Gastroesophageal sphincter (tissue), 4 donors: ENCODE measurements around the gene MAB21L4. TPM values are rescaled to one million over a fixed set of nuclear protein-coding genes. Genes with fewer than 3 reads are reported as not detected.

Experiments
- ATAC-seq: fragments of 150-250 bp; one replicate; pipeline ENCODE4 v1.9.1; 2016; ENCODE audit warnings: mild to moderate bottlenecking, moderate library complexity
- H3K27ac ChIP-seq, 4 donors: fragments of 200-600 bp; sonication (generic) in 3 of 4; 1 replicate in 3 of 4; 2 replicates in 1 of 4; pipeline ENCODE4 v1.5.1; 2016 to 2019
- H3K27me3 ChIP-seq: fragments of 200-600 bp; sonication (generic); one replicate; pipeline ENCODE4 v1.5.1; 2019
- H3K36me3 ChIP-seq, 2 donors: fragments of 200-600 bp; sonication (generic); one replicate each; pipeline ENCODE4 v1.5.1; 2019; ENCODE audit warnings: control low read depth in 1 of 2
- H3K4me1 ChIP-seq, 3 donors: fragments of 200-600 bp; sonication (generic); 1 replicate in 2 of 3; 2 replicates in 1 of 3; pipeline ENCODE4 v1.5.1; 2016 to 2019; ENCODE audit warnings: control low read depth in 2 of 3
- H3K4me3 ChIP-seq, 2 donors: fragments of 200-600 bp; sonication (generic); one replicate each; pipeline ENCODE4 v1.5.1; 2019; ENCODE audit warnings: mild to moderate bottlenecking in 1 of 2, moderate library complexity in 1 of 2
- H3K9me3 ChIP-seq, 3 donors: fragments of 200-600 bp; sonication (generic); one replicate each; pipeline ENCODE4 v1.5.1; 2017 to 2019; ENCODE audit warnings: control low read depth in 2 of 3
- EP300 ChIP-seq: sonication (generic); formaldehyde crosslinking; IDR thresholded peaks from one replicate; pipeline ENCODE4 v1.6.1; 2017; ENCODE audit warnings: antibody characterized with exemption, mild to moderate bottlenecking
- POLR2A ChIP-seq, 2 donors: fragments of 450-650 bp; IDR thresholded peaks; one replicate each; pipeline ENCODE4 v1.6.1; 2017; ENCODE audit warnings: antibody characterized with exemption in 2 of 2, mild to moderate bottlenecking in 2 of 2, moderate library complexity in 1 of 2
- POLR2AphosphoS5 ChIP-seq: sonication (generic); formaldehyde crosslinking; IDR thresholded peaks from one replicate; pipeline ENCODE4 v1.6.1; 2017; ENCODE audit warnings: antibody characterized with exemption
- WGBS, 2 donors: methylation state at CpG; one replicate each; pipeline ENCODE4 v1.1.5; 2018; ENCODE audit warnings: low coverage in 1 of 2; 5-methylcytosine and 5-hydroxymethylcytosine counted together
- total RNA-seq, 4 donors: library from RNA; depleted of rRNA; stranded (reverse); fragments of >200 nt; gene quantifications; one replicate each; pipeline ENCODE4 v1.1.0, GENCODE V29; 2016
- TF ChIP-seq, protein P1 (sequence below), 4 experiments: fragments of 200-600 bp in 2 of 4; fragments of 450-650 bp in 2 of 4; sonication (generic) in 1 of 4; IDR thresholded peaks; one replicate each; pipeline ENCODE4 v1.5.1; 2017 to 2019; ENCODE audit warnings: antibody characterized with exemption in 4 of 4, mild to moderate bottlenecking in 2 of 4, moderate library complexity in 2 of 4

The MAB21L4 gene
- total RNA-seq, 4 donors from 2014 or later, result 0.27 to 9.7 (median 0.77) TPM; not detected in 1

DNA sequence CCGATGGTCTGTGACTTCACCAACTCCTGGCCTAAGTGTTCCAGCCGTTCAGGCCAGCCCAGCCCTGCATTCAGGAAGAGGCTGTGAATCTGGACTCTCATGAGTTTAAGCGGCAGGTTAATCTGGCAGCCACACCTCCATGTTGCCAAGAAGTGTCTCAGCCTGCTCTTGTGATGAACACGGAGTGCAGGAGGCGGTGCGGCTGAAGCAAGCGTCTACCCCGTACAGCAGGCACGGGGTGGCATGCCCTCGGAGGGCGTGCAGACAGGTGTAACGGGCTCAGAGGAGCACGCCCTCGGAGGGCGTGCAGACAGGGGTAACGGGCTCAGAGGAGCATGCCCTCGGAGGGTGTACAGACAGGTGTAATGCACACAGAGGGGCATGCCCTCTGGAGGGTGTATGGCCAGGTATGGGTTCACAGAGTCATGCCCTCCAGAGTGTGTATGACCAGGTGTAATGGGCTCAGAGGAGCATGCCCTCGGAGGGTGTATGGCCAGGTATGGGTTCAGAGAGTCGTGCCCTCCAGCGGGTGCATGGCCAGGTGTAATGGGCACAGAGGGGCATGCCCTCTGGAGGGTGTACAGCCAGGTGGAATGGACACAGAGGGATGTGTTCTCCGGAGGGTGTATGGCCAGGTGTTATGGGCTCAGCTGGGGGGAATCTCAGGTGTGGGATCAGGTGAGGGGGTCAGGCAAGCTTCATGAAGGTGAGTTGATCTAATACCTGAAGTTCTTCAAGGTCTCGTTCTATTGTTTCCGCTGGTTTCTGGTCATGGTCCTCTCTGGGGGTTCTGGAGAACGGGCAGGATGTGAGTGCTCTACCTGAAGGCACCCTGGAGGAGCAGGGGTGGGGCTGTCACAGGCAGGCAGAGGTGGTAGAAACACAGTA lies 32.8 kb upstream of the MAB21L4 start:
- Histone ChIP-seq H3K4me3 (no peak overlapping the region), H3K27me3 (peaks cover 46% of the 10 kb centered on the region), H3K27ac (no peak overlapping the region), H3K4me1 (peaks cover 0 to 11% (median 0%) of the 10 kb centered on the region in 3 donors), H3K36me3 (no peaks in the 10 kb centered on the region), H3K9me3 (peaks cover 0 to 14% (median 0%) of the 10 kb centered on the region in 3 donors)
- no peak for ATAC-seq
- 88 to 92% methylated on average over 5 to 9 of the region's 24 CpGs for WGBS, 2 donors
- no peak for TF ChIP-seq POLR2A (IDR thresholded peaks at IDR 0.05)
- no peak for TF ChIP-seq POLR2AphosphoS5
- TF ChIP-seq, protein P1, sequence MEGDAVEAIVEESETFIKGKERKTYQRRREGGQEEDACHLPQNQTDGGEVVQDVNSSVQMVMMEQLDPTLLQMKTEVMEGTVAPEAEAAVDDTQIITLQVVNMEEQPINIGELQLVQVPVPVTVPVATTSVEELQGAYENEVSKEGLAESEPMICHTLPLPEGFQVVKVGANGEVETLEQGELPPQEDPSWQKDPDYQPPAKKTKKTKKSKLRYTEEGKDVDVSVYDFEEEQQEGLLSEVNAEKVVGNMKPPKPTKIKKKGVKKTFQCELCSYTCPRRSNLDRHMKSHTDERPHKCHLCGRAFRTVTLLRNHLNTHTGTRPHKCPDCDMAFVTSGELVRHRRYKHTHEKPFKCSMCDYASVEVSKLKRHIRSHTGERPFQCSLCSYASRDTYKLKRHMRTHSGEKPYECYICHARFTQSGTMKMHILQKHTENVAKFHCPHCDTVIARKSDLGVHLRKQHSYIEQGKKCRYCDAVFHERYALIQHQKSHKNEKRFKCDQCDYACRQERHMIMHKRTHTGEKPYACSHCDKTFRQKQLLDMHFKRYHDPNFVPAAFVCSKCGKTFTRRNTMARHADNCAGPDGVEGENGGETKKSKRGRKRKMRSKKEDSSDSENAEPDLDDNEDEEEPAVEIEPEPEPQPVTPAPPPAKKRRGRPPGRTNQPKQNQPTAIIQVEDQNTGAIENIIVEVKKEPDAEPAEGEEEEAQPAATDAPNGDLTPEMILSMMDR (IDR thresholded peaks at IDR 0.05), result no peak
- no peak for TF ChIP-seq EP300

DNA sequence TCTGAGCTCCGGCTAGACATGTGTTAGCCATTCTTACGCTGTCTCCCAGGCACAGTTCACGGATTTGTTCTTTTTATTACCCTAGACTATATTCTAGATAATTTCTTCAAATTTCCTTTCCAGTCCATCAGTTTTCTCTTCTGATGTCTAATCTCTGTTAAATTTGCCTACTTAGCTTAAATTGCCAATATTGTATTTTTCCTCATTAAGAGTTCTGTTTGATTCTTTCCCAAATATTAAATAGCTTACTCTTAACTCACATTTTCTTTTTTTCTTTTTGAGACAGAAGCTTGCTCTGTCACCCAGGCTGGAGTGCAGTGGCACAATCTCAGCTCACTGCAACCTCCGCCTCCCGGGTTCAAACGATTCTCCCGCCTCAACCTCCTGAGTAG lies 31.4 kb upstream of the MAB21L4 start:
- peaks cover 0 to 11% (median 0%) of the 10 kb centered on the region in 3 donors for H3K4me1 ChIP-seq
- 33 to 80% methylated on average over 3 to 7 of the region's 7 CpGs for WGBS, 2 donors
- H3K4me3 ChIP-seq, result peak overlapping the region in 1 of 2 donors; percentile 34
- no peak for TF ChIP-seq EP300
- TF ChIP-seq POLR2AphosphoS5, result no peak
- no peak for TF ChIP-seq POLR2A (IDR thresholded peaks at IDR 0.05)
- TF ChIP-seq, protein P1 (IDR thresholded peaks at IDR 0.05), result no peak
- no peaks in the 10 kb centered on the region for H3K36me3 ChIP-seq
- peaks cover 46% of the 10 kb centered on the region for H3K27me3 ChIP-seq
- peaks cover 0 to 14% (median 0%) of the 10 kb centered on the region in 3 donors for H3K9me3 ChIP-seq
- no peak for ATAC-seq
- H3K27ac ChIP-seq, result no peak overlapping the region

DNA sequence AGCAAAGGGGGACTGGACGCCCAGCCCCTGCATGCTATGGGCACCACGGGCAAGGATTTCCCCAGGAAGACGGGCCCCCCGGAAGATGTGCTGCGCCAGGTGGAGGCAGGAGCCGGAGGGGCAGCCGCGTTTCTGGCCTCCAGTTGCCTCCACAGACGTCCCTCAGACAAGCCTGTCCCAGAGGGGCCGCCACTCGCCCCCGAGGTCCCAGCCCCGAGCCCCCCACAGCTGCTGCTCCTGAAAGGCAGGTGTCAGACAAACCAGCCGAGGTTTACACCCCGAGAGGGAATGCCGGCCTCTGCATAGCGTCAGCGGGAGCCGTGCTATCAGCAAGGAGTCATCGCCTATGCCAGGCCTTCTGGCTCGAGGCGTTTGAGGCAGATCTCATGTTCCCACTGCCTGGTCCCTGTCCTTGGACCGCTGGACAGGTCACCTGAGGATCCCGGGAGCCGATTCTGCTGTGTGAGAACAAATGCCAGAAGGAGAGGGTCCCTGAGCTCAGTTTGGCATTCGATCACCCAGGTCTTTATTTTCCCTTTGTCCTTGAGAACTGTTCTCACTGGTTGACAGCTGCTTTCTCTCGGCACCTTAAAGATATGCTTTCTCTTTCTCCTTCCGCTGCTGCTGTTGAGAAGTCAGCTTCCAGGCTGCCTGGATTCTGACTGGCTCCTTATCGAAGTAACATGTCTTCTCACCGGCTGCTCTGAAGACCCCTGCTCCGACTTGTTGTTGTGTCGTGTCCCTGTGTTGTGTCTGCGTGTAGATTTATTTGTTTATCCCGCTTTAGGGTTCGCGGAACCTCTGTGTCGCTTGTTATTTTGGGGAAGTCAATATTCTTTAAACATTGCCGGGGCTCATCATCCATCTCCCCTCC lies 30.8 kb upstream of the MAB21L4 start:
- Histone ChIP-seq H3K36me3 (no peaks in the 10 kb centered on the region), H3K4me3 (peak overlapping the region in 1 of 2 donors; percentile 34), H3K9me3 (peaks cover 0 to 14% (median 0%) of the 10 kb centered on the region in 3 donors), H3K27me3 (peaks cover 45% of the 10 kb centered on the region), H3K4me1 (peaks cover 0 to 11% (median 0%) of the 10 kb centered on the region in 3 donors), H3K27ac (peak overlapping the region in 1 of 4 donors; percentile 25)
- no peak for TF ChIP-seq POLR2A (IDR thresholded peaks at IDR 0.05)
- TF ChIP-seq EP300, result no peak
- TF ChIP-seq POLR2AphosphoS5, result no peak
- TF ChIP-seq, protein P1 (IDR thresholded peaks at IDR 0.05), result no peak
- ATAC-seq, result no peak
- 24 to 30% methylated on average over 14 to 15 of the region's 38 CpGs for WGBS, 2 donors

DNA sequence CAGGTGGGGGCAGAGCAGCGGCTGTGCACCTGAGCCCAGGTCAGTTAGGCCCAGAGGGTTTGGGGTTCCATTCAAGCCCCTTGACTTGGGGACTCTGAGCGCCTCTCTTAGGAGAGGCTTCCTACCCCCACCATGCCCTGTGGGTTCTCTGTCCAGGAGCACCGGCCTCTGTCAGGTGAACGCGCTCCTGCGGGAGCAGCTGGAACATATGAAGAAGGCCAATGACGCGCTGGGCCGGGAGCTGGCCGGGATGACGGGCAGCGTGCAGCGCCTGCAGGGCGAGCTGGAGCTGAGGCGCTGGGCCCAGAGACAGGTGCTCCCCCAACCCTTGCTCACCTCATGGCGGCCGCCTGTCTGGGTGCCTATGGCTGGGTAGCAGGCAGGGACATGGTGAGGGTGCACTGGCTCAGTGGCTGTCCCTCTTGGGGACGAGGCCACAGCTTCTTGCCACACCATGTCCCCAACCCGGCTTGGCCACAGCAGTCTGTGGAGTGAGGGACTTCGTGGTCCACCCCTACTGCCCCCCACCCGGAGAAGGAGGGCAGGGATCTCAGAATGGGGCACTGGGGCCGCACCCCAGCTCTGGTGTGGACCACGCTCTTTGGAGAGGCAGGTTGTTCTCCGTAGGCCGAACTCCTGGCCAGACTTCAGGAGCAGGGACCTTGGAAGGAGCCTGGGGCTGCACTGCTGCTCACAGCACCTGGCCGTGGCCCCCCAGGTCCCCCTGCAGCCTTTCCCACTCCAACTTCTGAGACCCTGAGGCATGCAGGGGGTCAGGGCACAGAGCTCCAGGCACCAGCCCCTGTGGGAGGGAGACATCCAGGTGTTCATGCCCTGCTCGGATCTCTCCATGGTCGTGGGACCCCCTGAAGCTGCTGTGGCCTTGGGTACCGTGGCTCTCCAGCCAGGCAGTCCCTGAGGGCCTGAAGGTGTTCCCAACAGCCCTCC lies 29.9 kb upstream of the MAB21L4 start:
- WGBS, 2 donors, result no CpG with 5 or more reads among the region's 29 CpGs
- no peak overlapping the region for H3K4me3 ChIP-seq
- H3K27me3 ChIP-seq, result peaks cover 36% of the 10 kb centered on the region
- TF ChIP-seq, protein P1 (IDR thresholded peaks at IDR 0.05), result no peak
- no peak for TF ChIP-seq EP300
- no peak for TF ChIP-seq POLR2A (IDR thresholded peaks at IDR 0.05)
- no peak for TF ChIP-seq POLR2AphosphoS5
- peaks cover 0 to 11% (median 0%) of the 10 kb centered on the region in 3 donors for H3K4me1 ChIP-seq
- no peak for ATAC-seq
- no peaks in the 10 kb centered on the region for H3K36me3 ChIP-seq
- no peak overlapping the region for H3K27ac ChIP-seq
- H3K9me3 ChIP-seq, result peaks cover 0 to 14% (median 0%) of the 10 kb centered on the region in 3 donors
